GM10248 (cell line): ENCODE measurements around the gene SLC35B2.

ENCODE experiments used
- CTCF ChIA-PET: fragments of 300-600 bp; sonication (Branson Sonifier 250); formaldehyde crosslinking; extraction: SDS; loops from one replicate; lab custom pipeline; 2021; ENCODE audit warnings: antibody characterized with exemption; lab: Yijun Ruan, JAX
- POLR2A ChIA-PET: fragments of 350-650 bp; sonication (Branson Sonifier 250); formaldehyde crosslinking; extraction: SDS; loops from one replicate; lab custom pipeline; 2020; ENCODE audit warnings: antibody characterized with exemption; lab: Yijun Ruan, JAX
- DNase-seq: peaks from one replicate; pipeline ENCODE4 v3.0.0; 2012; ENCODE audit errors: extremely low spot score
- TF ChIP-seq, protein P1 (sequence below): IDR thresholded peaks from 2 replicates; pipeline ENCODE4 v1.5.1; 2012; ENCODE audit warnings: mild to moderate bottlenecking, low read depth; ENCODE audit errors: extremely low read depth, missing control alignments, control extremely low read depth

The SLC35B2 gene

DNA sequence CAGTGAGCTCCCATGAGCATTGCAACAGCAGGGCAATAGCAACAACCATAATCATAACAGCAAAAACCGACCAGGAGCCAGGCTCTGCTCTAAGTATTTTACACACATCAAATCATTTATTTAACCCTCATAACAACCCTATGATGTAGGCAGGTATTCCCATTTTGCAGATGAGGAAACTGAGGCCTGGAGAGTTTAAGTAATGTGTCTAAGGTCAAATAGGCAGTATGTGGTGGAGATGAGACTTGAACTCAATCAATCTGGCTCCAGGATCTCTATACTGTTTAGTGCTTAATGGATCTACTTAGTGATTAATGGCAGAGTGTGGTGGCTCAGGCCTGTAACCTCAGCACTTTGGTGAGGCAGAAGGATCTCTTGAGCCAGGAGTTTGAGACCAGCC is 16.3 kb upstream of the SLC35B2 start:
- TF ChIP-seq, protein P1, sequence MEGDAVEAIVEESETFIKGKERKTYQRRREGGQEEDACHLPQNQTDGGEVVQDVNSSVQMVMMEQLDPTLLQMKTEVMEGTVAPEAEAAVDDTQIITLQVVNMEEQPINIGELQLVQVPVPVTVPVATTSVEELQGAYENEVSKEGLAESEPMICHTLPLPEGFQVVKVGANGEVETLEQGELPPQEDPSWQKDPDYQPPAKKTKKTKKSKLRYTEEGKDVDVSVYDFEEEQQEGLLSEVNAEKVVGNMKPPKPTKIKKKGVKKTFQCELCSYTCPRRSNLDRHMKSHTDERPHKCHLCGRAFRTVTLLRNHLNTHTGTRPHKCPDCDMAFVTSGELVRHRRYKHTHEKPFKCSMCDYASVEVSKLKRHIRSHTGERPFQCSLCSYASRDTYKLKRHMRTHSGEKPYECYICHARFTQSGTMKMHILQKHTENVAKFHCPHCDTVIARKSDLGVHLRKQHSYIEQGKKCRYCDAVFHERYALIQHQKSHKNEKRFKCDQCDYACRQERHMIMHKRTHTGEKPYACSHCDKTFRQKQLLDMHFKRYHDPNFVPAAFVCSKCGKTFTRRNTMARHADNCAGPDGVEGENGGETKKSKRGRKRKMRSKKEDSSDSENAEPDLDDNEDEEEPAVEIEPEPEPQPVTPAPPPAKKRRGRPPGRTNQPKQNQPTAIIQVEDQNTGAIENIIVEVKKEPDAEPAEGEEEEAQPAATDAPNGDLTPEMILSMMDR = no peak
- DNase-seq = no peak
- CTCF ChIA-PET = interaction anchor here (1.4 kb wide), 1 partner anchor 39 kb away, joined by 4 read pairs; the partner anchor contains the start of gene AARS2
- POLR2A ChIA-PET = no interaction called here

GRCh38 chr6:44272999-44273566 is 15.8 kb upstream of the SLC35B2 start:
- TF ChIP-seq, protein P1 = no peak
- CTCF ChIA-PET = no interaction called here
- no peak for DNase-seq
- POLR2A ChIA-PET = no interaction called here

DNA sequence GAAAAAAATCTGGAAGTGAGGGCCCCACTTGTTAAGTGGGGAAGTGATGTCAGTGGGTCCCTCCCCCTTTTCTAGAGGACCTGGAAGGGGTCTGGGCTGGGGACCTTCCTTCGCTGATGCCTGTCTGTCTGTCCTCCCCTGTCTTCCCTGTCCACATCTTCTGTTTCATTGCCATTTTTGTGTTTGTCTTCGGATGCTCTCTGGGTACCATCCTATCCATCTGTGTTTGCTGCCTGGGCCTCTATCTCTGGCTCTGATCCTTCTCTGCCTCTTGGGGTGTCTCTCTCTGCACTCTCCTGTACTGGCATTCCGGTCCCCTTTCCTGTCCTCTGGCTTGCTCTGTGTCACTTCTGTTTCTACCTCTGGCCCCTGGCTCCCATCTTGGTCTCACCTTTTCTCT is 15.2 kb upstream of the SLC35B2 start:
- ChIA-PET CTCF (interaction anchor here (0.9 kb wide), 1 partner anchor 59 kb away, joined by 4 read pairs; no protein-coding TSS in a partner anchor), POLR2A (no interaction called here)
- TF ChIP-seq, protein P1 = no peak
- no peak for DNase-seq

- no peak for DNase-seq
- ChIA-PET POLR2A (no interaction called here), CTCF (interaction anchor here (0.6 to 0.9 kb wide), 2 partner anchors 60 to 198 kb away, joined by 3 to 4 read pairs; no protein-coding TSS in a partner anchor)
- TF ChIP-seq, protein P1 = no peak
Measured at GRCh38 chr6:44271914-44272313, 14.6 kb upstream of the SLC35B2 start.

DNA sequence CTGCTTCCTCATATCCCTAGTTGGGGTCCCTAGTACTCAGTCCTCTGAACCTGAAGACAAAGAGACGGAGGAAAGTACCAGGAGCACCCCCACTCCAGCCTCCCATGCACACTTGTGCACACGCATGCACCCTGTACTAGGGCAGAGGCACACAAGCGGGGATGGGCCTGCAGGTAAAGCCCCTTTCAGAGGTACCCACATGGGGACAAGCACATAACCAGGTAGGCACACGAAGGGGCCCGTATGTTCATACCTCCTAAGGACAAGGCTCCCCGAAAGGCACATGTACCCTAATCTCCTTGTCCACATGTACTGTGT is 14.0 kb upstream of the SLC35B2 start:
- ChIA-PET CTCF (interaction anchor here (0.8 to 0.9 kb wide), 3 partner anchors 15 to 70 kb away, joined by 3 to 4 read pairs (median 3); no protein-coding TSS in a partner anchor), POLR2A (no interaction called here)
- DNase-seq = no peak
- TF ChIP-seq, protein P1 = no peak

DNA sequence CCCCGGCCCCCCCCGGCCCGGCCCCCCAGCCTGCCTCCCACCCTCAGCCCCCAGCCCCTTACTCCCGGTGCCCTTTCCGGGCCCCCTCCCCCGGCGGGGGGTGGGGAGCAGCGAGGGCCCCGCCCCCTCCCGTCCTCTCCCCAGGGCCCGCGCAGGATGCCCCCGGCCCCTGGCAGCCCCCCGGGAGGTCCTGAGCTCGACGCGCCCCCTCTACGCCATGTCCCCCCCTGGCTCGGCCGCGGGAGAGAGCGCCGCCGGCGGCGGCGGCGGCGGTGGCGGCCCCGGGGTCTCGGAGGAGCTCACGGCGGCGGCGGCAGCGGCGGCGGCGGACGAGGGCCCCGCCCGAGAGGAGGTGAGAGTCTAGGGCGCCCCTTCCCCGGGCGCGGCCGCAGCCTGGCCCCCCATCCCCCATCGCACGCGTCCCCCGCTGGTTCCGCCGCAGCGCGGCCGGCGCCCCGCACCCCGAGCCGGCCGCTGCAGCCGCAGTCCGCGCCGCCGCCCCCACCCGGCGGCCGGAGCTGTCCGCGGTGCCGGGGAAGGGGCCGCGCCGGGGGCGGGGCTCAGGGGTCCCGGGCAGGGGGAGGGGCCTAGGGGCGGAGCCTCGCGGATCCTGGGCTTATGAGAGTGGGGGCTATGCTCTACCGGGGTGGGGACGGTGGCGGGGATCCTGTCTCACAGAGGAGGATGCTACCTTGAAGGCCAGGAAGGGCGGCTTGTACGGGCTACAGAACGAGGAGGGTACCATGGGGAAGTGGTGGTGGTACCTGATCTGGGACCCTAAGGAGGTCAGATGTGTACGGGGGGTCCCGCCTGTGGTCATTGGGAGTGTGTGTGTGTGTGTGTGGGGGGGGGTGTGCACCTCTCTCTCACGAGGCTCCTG is 13.4 kb upstream of the SLC35B2 start:
- TF ChIP-seq, protein P1 = no peak
- ChIA-PET POLR2A (no interaction called here), CTCF (interaction anchor here (0.8 to 7.3 kb wide), 6 partner anchors 14 to 71 kb away, joined by 3 to 182 read pairs (median 22); partner anchors contain the start of gene AARS2)
- DNase-seq = no peak
